PC-9 (cell line): ENCODE data around the gene EPN1. TPM values are rescaled to one million over a fixed set of nuclear protein-coding genes. Genes with fewer than 3 reads are reported as not detected.

Experiments
- BruUV-seq: library from RNA; stranded (reverse); fragments of 400-500 nt; replicated peaks from 2 replicates; lab custom pipeline; 2021; lab: Mats Ljungman, UMichigan
- CTCF ChIA-PET: fragments of 300-600 bp; sonication (Branson Sonifier 250); formaldehyde crosslinking; loops from one replicate; lab custom pipeline; 2022; ENCODE audit warnings: antibody characterized with exemption; lab: Charles Lee
- POLR2A ChIA-PET: fragments of 300-600 bp; sonication (Branson Sonifier 250); formaldehyde crosslinking; loops from one replicate; lab custom pipeline; 2022; ENCODE audit warnings: antibody characterized with exemption; ENCODE audit not compliant: unreplicated experiment; lab: Charles Lee
- DNase-seq, 2 experiments: peaks; one replicate each; pipeline versions ENCODE4 v3.0.0 to v3.0.0-alpha.2; 2015 to 2022; ENCODE audit warnings: mixed read lengths in 1 of 2
- H2AFZ ChIP-seq: fragments of 200-600 bp; sonication (generic); 2 replicates; pipeline ENCODE4 v1.8.1; 2017; ENCODE audit warnings: antibody characterized with exemption
- H3F3A ChIP-seq: fragments of 200-600 bp; sonication (generic); 2 replicates; pipeline ENCODE4 v1.8.1; 2017; ENCODE audit warnings: antibody characterized with exemption, mild to moderate bottlenecking, low read depth; ENCODE audit not compliant: insufficient read depth
- H3K27ac ChIP-seq: fragments of 200-600 bp; sonication (generic); 2 replicates; pipeline ENCODE4 v1.6.1; 2016; ENCODE audit warnings: mixed run types
- H3K27me3 ChIP-seq: fragments of 200-600 bp; sonication (generic); 2 replicates; pipeline ENCODE4 v1.6.1; 2016; ENCODE audit warnings: low read depth, mixed run types; ENCODE audit not compliant: insufficient read depth
- H3K36me3 ChIP-seq: fragments of 200-600 bp; sonication (generic); 2 replicates; pipeline ENCODE4 v1.6.1; 2016; ENCODE audit warnings: low read depth, mixed run types
- H3K4me1 ChIP-seq: fragments of 200-600 bp; sonication (generic); replicated peaks from 2 replicates; pipeline ENCODE4 v1.6.1; 2016; ENCODE audit warnings: mixed run types; ENCODE audit not compliant: insufficient read depth
- H3K4me2 ChIP-seq: fragments of 200-600 bp; sonication (generic); 2 replicates; pipeline ENCODE4 v1.6.1; 2017; ENCODE audit warnings: mixed run types
- H3K4me3 ChIP-seq: fragments of 200-600 bp; sonication (generic); 2 replicates; pipeline ENCODE4 v1.6.1; 2016; ENCODE audit warnings: mixed run types
- H3K79me2 ChIP-seq: fragments of 200-600 bp; sonication (generic); 2 replicates; pipeline ENCODE4 v1.6.1; 2017; ENCODE audit warnings: low read depth, mixed run types
- H3K9me2 ChIP-seq: fragments of 200-600 bp; sonication (generic); 2 replicates; pipeline ENCODE4 v1.8.1; 2017; ENCODE audit warnings: mild to moderate bottlenecking; ENCODE audit not compliant: insufficient read depth
- H3K9me3 ChIP-seq: fragments of 200-600 bp; sonication (generic); 2 replicates; pipeline ENCODE4 v1.8.1; 2016; ENCODE audit warnings: low read depth; ENCODE audit not compliant: insufficient read depth
- H4K20me1 ChIP-seq: fragments of 200-600 bp; sonication (generic); 2 replicates; pipeline ENCODE4 v1.8.1; 2017; ENCODE audit not compliant: insufficient read depth
- EZH2 ChIP-seq: fragments of 200-600 bp; sonication (generic); IDR thresholded peaks from 2 replicates; pipeline ENCODE4 v1.8.0; 2017; ENCODE audit warnings: antibody characterized with exemption, low read depth
- intact Hi-C: fragments of 100-400 bp; cut with micrococcal nuclease; formaldehyde crosslinking; loops from one replicate; pipeline ENCODE4 v1.10.0; 2022; ENCODE audit not compliant: unreplicated experiment
- total RNA-seq: library from RNA; stranded (reverse); gene quantifications from 2 replicates; pipeline ENCODE4 v1.2.3, GENCODE V29; 2021
- TF ChIP-seq, protein P1 (sequence below): fragments of 200-600 bp; sonication (generic); conservative IDR thresholded peaks from 2 replicates; pipeline ENCODE4 v1.6.1; 2017; ENCODE audit warnings: mixed run types, antibody characterized with exemption, mild to moderate bottlenecking, moderate library complexity

EPN1 gene
- total RNA-seq, 1 experiment from 2014 or later, result 232 TPM

DNA sequence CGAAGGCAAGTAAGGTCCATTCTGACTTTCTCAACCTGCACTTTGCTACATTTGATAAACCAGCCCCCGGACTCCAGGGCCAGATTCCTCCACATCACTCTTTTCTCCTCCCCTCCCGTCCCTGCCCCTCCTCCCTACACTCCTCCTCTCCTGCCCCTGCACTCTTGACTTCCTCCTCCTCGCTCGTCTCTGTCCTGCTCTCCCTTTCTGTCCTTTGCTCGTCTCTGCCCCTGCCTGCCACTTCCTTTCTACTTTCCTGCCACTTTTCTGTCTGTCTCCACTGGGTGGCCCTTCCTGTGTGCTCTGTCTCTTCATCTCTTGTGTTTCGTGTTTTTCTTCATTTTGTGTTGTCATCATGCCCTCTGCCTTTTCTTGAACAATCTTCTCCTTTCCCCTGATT lies 13.2 kb upstream of the EPN1 start:
- no TSS peak for BruUV-seq
- intact Hi-C loops, result no loop called here
- no peaks in the 10 kb centered on the region for H3K27me3 ChIP-seq
- peaks cover 95% of the 10 kb centered on the region for H4K20me1 ChIP-seq
- H2AFZ ChIP-seq, result no peak overlapping the region
- no peaks in the 10 kb centered on the region for H3K9me3 ChIP-seq
- ChIA-PET CTCF (no interaction called here), POLR2A (no interaction called here)
- TF ChIP-seq, protein P1, sequence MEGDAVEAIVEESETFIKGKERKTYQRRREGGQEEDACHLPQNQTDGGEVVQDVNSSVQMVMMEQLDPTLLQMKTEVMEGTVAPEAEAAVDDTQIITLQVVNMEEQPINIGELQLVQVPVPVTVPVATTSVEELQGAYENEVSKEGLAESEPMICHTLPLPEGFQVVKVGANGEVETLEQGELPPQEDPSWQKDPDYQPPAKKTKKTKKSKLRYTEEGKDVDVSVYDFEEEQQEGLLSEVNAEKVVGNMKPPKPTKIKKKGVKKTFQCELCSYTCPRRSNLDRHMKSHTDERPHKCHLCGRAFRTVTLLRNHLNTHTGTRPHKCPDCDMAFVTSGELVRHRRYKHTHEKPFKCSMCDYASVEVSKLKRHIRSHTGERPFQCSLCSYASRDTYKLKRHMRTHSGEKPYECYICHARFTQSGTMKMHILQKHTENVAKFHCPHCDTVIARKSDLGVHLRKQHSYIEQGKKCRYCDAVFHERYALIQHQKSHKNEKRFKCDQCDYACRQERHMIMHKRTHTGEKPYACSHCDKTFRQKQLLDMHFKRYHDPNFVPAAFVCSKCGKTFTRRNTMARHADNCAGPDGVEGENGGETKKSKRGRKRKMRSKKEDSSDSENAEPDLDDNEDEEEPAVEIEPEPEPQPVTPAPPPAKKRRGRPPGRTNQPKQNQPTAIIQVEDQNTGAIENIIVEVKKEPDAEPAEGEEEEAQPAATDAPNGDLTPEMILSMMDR, result no peak
- no peak for TF ChIP-seq EZH2
- no peak overlapping the region for H3K27ac ChIP-seq
- H3K4me1 ChIP-seq, result peaks cover 23% of the 10 kb centered on the region
- H3K4me3 ChIP-seq, result no peak overlapping the region
- H3K4me2 ChIP-seq, result no peak overlapping the region
- H3K36me3 ChIP-seq, result peaks cover 50% of the 10 kb centered on the region
- peaks cover 50% of the 10 kb centered on the region for H3F3A ChIP-seq
- DNase-seq, result no peak
- no peaks in the 10 kb centered on the region for H3K9me2 ChIP-seq
- H3K79me2 ChIP-seq, result peaks cover 98% of the 10 kb centered on the region

DNA sequence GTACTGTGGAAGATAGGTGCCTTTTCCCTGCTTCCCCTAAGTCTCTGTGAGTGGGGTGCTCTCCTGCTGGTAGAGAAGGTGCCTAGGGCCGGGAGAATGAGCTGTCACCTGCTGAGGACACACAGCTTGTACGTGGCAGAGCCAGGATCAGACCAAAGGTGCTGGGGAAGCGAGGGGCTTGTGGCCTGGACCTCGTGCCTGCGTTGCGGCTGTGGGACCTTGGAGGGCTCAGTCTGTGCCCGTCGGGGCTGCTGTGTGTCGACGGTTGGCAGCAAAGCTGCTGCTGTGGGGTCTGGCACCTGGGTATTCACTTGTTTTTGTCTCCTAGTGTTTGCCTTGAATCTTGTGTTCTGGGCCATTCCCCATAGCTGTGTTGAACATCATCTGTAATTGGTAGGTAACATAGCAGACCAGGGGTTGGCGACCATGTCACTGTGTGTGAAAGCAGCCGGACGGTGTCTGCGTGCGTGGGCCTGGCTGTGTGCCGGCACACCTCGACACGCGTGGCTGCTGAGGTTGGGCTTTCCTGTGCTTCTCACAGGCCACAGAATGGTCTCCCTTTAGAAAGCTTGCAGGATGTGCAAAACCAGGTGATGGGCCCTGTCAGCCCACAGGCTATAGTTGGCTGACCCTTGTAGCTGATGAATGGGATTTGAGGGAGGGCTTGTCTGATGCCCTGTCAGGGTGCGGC lies 11.0 kb upstream of the EPN1 start:
- Histone ChIP-seq H3K4me2 (no peak overlapping the region), H3K9me3 (no peaks in the 10 kb centered on the region), H3K79me2 (peaks cover 98% of the 10 kb centered on the region), H3F3A (peaks cover 69% of the 10 kb centered on the region), H4K20me1 (peaks cover 95% of the 10 kb centered on the region), H3K9me2 (no peaks in the 10 kb centered on the region), H3K27me3 (no peaks in the 10 kb centered on the region), H2AFZ (no peak overlapping the region), H3K4me3 (no peak overlapping the region), H3K4me1 (peaks cover 30% of the 10 kb centered on the region), H3K36me3 (peaks cover 56% of the 10 kb centered on the region), H3K27ac (no peak overlapping the region)
- no peak for DNase-seq
- TF ChIP-seq, protein P1, result no peak
- no peak for TF ChIP-seq EZH2
- intact Hi-C loops, result no loop called here
- BruUV-seq, result no TSS peak
- CTCF ChIA-PET, result interaction anchor here (0.6 kb wide), 1 partner anchor 81 kb away, joined by 4 read pairs; no protein-coding TSS in a partner anchor
- POLR2A ChIA-PET, result no interaction called here

DNA sequence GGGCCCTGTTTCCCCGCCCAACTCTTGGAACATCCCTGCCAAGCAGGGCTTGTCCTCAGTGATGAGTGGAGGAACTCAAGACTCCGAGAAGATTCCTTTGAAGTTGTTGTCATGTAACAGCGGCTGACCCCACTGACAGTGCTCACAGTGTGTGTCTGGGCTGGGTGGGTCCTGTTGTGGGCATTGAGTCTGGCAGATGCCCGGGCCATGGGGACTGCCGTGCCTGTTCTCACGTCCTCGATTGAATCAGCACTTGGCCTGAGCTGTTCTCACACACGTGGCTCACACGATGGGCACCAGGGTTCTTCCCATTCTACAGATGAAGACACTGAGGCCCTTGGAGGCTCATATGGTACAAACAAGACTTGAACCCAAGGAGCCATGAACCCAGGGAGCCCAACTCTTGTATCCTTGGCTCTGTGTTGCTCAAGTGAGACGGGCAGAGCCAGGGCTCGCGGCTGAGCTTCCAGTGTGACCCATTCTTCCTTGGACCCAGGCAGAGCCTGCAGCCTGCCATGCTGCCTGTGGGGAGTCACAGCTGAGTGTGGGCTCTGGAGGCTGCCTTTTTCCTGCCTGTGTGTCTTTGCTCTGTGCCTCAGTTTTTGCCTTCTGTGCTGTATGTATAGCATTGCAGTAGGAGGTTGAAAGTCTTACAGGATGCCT lies 8.6 kb upstream of the EPN1 start:
- CTCF ChIA-PET, result no interaction called here
- POLR2A ChIA-PET, result interaction anchor here (0.6 kb wide), 2 partner anchors 454 to 1675 kb away, joined by 5 read pairs; partner anchors contain the start of gene CACNG6
- peaks cover 93% of the 10 kb centered on the region for H4K20me1 ChIP-seq

More for the DNA sequence above, 8.6 kb upstream of the EPN1 start:
- Histone ChIP-seq H3K27me3 (no peaks in the 10 kb centered on the region), H3K4me1 (peaks cover 48% of the 10 kb centered on the region), H3K79me2 (peaks cover 98% of the 10 kb centered on the region), H3F3A (peaks cover 89% of the 10 kb centered on the region), H2AFZ (no peak overlapping the region), H3K27ac (peak overlapping the region; percentile 33; the same call in 1 of the 2 replicates), H3K4me3 (no peak overlapping the region), H3K9me3 (no peaks in the 10 kb centered on the region), H3K9me2 (no peaks in the 10 kb centered on the region), H3K36me3 (peaks cover 58% of the 10 kb centered on the region), H3K4me2 (no peak overlapping the region; the same call in 1 of the 2 replicates)
- BruUV-seq, result no TSS peak
- TF ChIP-seq EZH2, result no peak
- TF ChIP-seq, protein P1, result no peak
- intact Hi-C loops, result no loop called here
- no peak for DNase-seq
